CD4-positive, alpha-beta T cell treated with Interleukin-1 beta for 1 hour (primary cell): ENCODE data around the gene GORASP2.

ENCODE experiments used
- DNase-seq, 2 donors: peaks; one replicate each; pipeline ENCODE4 v3.0.0-alpha.2; 2020 to 2022

The GORASP2 gene

DNA sequence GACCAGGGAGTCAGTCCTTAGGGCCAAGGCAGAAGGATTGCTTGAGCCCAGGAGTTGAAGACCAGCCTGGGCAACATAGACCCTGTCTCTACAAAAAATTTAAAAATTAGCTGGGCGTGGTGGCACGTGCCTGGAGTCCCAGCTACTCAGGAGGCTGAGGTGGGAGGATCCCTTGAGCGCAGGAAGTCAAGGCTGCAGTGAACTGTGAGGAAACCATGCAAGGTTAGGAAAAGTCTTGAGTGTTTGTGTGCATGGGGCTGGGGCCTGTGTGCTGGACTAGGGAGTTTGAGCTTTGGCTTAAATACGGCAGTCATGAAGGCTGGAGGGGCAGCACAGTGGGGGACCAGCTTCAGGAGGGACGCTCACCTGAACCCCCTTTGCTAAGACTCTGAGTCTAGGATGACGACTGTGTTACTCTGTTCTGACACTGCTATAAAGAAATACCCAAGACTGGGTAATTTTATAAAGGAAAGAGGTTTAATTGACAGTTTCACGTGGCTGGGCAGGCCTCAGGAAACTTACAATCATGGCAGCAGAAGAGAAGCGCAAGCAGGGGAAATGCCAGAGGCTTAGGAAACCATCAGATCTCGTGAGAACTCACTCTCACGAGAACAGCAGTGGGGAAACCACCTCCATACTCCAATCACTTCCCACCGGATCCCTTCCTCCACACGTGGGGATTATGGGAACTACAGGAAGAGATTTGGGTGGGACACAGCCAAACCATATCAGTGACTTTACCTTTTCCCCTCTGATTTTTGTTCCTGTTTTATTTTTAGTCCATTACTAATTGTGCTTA lies 39.4 kb downstream of the GORASP2 start:
- DNase-seq: no peak

GRCh38 chr2:170969030-170969429 lies 40.0 kb downstream of the GORASP2 start:
- no peak for DNase-seq

- no peak for DNase-seq
Measured at GRCh38 chr2:170969872-170970496, 40.9 kb downstream of the GORASP2 start.

DNA sequence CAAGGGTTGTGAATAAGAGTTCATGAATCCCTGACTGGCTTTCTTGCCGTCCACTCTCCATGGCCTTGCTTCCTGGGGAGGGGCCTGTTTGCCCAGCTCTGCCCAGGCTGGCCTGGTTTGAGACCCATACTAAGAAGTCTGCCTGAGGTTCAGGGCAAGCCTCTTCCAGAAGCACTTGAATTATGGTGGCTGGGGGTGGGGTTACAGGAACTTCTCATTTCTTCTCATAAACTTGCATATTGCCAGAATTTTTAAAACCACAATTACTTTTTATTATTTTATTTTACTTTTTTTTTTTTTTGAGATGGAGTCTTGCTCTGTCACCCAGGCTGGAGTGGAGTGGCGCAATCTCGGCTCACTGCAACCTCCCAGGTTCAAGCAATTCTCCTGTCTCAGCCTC lies 42.0 kb downstream of the GORASP2 start:
- no peak for DNase-seq

DNA sequence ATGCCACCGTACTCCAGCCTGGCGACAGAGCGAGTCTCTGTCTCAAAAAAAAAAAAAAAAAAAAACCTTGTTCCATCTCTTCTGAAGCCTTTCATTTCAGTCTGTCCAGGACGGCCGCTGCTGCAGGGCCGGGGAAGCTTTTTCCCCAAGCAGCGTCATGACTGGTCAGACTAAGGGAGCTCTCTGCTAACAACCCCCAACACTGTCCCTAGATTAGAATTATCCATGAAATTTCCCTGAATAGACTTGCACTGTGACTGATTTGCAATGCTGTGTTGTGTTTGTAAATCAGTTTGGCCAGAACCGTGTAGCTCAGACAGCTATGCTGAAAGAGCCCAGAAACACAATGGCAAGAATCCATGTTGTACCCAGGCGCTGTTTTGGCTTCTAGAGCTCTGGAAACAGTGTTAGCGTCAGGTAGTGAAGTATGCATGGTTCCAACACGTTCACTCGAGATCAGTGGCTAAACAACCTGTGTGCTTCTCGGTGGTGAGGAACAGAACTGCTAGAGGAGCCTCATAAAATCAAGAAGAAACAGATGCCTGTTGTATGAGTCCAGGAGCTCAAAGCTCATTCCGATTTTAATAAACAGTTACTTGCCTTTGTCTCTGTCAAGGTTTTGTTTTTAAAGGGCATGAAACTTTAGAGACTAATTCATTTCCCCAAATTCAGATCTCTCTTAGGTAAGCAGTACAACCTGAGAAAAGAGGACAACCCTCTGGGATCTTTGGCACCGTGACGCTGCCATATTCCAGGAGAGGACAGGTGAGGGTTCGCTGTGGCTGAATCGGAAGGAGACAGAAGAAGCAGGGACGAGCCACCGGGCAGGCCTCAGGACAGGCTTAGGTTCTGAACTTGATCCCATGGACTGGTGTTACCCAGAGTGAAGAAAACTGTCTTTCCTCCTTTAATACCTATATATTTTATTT lies 43.5 kb downstream of the GORASP2 start:
- DNase-seq: no peak

DNA sequence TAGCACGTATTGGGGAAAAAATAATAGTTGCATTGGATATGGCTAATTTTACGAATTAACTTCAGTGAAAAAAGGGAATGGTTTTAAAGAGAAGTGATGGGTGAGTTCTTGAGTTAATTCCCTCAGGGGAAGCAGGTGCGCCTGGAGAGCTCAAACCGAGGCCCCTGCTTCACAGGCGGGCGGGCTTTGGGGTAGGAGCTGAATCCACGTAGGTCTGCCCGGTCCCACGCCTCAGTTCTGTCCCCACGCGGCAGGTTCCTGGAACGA lies 44.1 kb downstream of the GORASP2 start:
- no peak for DNase-seq

DNA sequence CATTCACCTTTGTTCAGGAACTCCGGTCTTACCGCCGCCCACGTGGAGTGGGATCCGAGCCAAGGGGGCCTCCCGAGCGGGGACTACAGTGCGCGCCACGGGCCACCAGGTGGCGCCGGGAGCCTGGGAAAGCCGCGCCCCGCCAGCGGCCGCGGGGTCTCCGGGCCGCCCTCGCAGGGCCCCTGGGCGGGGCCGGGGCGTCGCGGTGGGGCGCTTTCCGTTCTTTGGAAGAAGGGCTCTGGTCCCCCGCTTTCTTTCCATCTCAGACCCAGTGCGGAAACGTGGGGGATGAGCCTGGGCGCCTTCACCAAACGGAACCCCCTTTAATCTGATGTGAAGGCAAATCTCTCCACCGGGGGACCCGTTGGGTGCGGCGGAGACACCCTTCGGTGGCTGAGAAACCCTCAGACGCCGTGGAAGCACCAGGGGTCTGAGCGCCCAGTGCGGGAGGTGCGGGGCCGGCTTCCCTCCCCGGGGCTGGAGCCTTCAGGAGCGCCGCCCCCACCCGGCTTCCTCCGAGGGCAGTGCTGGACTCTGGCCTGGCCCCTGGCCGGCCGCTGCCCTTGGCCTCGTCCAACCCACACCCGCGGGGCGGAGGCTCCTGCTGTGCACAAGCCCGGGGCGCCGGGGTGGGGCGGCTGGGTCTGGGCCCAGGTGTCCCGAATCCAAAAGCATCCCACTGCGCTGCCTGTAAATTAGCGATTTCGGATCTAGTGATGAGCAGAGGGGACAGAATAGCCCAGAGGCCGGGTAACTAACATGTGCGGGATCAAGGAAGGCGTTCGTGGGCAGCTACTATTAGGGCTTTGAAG lies 44.6 kb downstream of the GORASP2 start:
- DNase-seq: peak; percentile 85 to 88

GRCh38 chr2:170974304-170974993 lies 45.4 kb downstream of the GORASP2 start:
- DNase-seq: no peak

- no peak for DNase-seq
Measured at GRCh38 chr2:170975127-170975942, 46.3 kb downstream of the GORASP2 start.

- DNase-seq: no peak
Measured at GRCh38 chr2:170975943-170976270, 46.9 kb downstream of the GORASP2 start.

DNA sequence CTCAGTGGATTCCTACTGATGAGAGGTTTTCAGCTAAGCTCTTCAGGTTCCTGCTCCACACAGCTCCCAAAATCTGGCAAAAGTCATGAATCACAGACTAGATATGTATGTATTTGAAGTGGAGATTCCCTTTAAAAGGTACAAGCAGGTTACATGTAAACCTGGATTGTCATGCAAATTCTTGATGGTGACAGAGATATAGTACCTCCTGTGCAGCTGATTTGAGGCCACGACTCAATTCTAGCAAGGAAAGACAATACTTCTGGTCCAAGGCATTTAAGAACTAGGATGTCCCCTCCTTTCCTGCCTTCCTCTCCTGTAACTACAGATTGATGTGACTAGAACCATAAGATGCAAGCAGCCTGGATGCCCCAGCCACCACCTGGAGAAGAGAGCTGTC lies 55.0 kb downstream of the GORASP2 start:
- DNase-seq: no peak

- no peak for DNase-seq
Measured at GRCh38 chr2:170985407-170985806, 56.4 kb downstream of the GORASP2 start.

GRCh38 chr2:170986566-170987258 lies 57.7 kb downstream of the GORASP2 start:
- no peak for DNase-seq

DNA sequence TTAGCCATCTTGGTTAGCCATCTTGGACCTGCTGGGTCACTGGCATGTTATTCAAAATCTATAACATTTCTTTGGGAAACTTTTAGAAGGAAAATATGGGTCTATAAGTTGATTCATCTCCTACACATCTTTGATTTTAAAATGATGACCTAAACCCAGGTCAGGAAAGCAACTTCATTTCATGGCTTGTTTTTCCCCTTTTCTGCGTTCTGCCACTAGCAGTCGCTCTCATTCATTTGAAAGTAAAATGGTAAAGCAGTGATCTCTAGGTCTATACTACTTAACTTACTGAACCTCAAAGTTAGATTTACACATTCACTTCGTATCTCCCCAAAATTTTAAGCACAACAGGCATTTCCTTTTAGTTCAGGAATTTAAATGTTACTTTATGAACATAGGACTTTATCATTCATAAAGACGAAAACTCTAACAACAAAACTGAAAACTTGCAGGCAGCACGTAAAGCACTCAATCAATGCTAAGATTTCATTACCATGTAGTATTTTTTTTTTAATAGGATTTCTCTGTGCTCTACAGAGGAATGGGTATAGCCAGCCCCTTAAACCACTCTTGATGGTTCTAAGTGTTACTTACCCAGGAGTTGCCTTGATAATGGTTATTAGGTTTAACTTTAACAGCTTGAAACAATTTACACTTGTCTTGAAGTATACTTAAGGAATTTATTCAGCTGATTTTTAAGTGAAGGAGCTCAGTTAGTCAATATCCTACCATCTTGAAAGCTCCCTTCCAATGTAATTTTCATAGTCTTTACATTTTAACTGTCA lies 62.5 kb downstream of the GORASP2 start:
- no peak for DNase-seq

- no peak for DNase-seq
Measured at GRCh38 chr2:170996316-170996715, 67.3 kb downstream of the GORASP2 start.

GRCh38 chr2:170997893-170998597 lies 69.0 kb downstream of the GORASP2 start:
- DNase-seq: no peak

DNA sequence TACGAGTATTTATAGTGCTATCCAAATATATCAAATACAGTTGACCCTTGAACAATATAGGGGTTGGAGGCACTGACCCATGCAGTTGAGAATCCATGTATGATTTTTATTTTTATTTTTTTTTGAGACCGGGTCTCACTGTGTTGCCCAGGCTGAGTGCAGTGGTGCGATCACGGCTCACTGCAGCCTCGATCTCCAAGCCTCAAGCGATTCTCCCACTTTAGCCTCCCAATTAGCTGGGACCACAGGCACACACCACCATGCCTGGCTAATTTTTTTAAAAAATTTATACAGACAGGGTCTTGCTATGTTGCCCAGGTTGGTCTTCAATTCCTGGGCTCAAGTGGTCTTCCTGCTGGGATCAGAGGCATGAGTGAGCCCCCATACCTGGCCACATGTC lies 70.6 kb downstream of the GORASP2 start:
- no peak for DNase-seq

DNA sequence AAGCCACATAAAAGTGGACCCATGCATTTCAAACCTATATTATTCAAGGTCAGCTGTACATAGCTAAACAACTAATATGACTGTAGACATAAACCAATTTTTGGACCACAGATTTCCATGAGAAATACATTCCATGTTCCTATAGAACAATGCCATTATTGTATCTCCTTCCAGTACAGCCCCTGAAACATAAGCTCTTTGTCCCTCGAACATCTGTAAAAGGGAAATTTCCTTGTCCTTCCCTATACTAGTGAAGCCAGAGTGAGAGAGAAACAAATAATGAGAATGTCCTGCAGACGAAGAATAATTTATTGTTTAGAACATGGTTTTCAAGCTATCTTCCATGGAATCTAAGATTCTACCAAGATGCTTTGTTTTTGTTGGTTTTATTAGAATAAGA lies 75.3 kb downstream of the GORASP2 start:
- no peak for DNase-seq

DNA sequence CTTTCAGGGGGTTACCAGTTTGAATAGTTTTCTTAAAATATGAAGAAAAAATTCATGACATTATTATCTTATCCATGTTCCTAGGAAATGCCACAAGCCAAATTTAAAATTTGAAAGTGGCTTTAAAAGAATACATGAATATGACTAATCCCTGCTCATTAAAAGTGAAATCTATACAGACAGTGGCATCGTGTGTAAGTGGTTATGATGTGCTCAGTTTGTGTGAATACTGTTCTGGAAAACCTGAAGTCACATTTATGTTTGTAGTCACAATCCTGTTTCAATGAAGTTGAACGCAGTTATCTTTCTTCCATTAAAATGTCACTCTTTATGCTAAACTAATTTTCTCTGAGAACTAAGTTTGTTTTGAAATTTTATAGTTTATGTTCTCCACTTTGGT lies 75.8 kb downstream of the GORASP2 start:
- no peak for DNase-seq
